ENCODE measurements around the gene SLC38A2. TPM values are rescaled to one million over a fixed set of nuclear protein-coding genes. Genes with fewer than 3 reads are reported as not detected.

The SLC38A2 gene
- total RNA-seq, 2 experiments from 2014 or later: 213 to 222 TPM

DNA sequence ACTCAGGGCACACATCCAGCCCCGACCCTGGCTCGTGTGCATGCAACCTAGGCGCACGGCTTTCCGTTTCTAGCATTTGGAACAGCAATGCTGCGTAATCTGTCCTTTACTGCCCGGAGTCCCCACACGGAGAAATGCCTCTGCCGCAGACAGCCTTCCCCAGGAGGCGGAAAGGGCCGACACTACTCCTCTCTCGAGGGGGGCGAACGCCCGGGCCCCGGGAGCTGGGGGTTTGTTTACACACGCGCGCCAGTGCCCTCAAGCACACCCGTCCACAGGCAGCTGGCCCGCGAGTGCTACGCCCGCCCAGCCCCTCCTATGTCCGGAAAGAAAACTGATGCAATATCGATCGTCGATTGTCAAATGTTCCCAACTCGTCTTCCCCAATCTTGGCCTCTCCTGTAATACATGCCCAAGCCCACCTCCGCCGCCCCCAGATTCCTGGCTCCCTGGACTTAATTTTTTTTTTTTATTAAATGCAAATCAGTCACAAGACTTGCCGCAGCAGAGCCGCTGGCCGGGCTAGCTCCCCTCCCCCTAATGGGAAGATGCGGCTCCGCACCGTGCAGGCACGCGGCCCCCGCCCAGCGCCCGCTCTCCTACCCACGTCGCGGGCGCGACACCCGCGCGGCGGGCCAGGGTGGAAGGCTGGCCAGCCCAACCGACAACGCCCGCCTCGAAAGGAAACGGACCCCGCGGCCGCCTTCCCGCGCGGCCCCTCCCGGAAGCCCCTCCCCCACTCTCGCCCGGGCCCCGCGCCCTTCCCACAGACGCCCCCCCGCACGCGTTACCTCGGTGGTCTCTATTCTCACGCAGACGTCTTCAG, 642 bp downstream of the SLC38A2 start:
- ATAC-seq (ENCODE audit: poor library complexity): peak; percentile 20
- Histone ChIP-seq H3K36me3 (ENCODE audit: insufficient read depth, low read length) (peaks cover 40% of the 10 kb centered on the region), H3K27me3 (ENCODE audit: control insufficient read depth in 1 of 2, insufficient read depth in 2 of 2, low read length in 2 of 2) (no peaks in the 10 kb centered on the region), H3K9me3 (ENCODE audit: control insufficient read depth in 1 of 2, insufficient read depth in 1 of 2, low read length in 2 of 2) (no peaks in the 10 kb centered on the region), H3K27ac (ENCODE audit: low read depth in 1 of 2, low read length in 2 of 2) (peak overlapping the region; percentile 85 to 94), H3K4me3 (ENCODE audit: low read length) (peak overlapping the region; percentile 96), H3K4me1 (ENCODE audit: insufficient read depth, low read length) (peaks cover 35% of the 10 kb centered on the region)
- DNase-seq: peak; percentile 33 to 75 (median 50)
- TF ChIP-seq, protein P1, sequence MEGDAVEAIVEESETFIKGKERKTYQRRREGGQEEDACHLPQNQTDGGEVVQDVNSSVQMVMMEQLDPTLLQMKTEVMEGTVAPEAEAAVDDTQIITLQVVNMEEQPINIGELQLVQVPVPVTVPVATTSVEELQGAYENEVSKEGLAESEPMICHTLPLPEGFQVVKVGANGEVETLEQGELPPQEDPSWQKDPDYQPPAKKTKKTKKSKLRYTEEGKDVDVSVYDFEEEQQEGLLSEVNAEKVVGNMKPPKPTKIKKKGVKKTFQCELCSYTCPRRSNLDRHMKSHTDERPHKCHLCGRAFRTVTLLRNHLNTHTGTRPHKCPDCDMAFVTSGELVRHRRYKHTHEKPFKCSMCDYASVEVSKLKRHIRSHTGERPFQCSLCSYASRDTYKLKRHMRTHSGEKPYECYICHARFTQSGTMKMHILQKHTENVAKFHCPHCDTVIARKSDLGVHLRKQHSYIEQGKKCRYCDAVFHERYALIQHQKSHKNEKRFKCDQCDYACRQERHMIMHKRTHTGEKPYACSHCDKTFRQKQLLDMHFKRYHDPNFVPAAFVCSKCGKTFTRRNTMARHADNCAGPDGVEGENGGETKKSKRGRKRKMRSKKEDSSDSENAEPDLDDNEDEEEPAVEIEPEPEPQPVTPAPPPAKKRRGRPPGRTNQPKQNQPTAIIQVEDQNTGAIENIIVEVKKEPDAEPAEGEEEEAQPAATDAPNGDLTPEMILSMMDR (IDR thresholded peaks at IDR 0.05): no peak
- intact Hi-C loops (cut with DNase I, micrococcal nuclease): loop anchor here (1.0 to 10.0 kb wide), 10 partner anchors 85 to 1983 kb away; partner anchors contain the start of genes ARID2 (in 2 of the 2), SCAF11 (in 1 of the 2), SLC38A1 (in 1 of the 2) and ZNF641 (in 1 of the 2)
- H3K27me3 Mint-ChIP-seq: peaks cover 7% of the 10 kb centered on the region
- H3K4me1 Mint-ChIP-seq (ENCODE audit: low read depth): peaks cover 70% of the 10 kb centered on the region
- peaks cover 60% of the 10 kb centered on the region for H3K36me3 Mint-ChIP-seq (ENCODE audit: low read depth)
- POLR2A ChIA-PET: interaction anchor here (0.5 to 4.2 kb wide), 27 partner anchors 10 to 643 kb away, joined by 3 to 76 read pairs (median 5); partner anchors contain the start of genes SCAF11 and SLC38A1
- peak overlapping the region; percentile 99 for H3K27ac Mint-ChIP-seq
- H3K9me3 Mint-ChIP-seq: no peaks in the 10 kb centered on the region
- peak overlapping the region; percentile 98 for H3K4me3 Mint-ChIP-seq
- CTCF ChIA-PET: interaction anchor here (0.7 to 1.2 kb wide), 4 partner anchors 15 to 381 kb away, joined by 3 to 4 read pairs (median 3); no protein-coding TSS in a partner anchor

DNA sequence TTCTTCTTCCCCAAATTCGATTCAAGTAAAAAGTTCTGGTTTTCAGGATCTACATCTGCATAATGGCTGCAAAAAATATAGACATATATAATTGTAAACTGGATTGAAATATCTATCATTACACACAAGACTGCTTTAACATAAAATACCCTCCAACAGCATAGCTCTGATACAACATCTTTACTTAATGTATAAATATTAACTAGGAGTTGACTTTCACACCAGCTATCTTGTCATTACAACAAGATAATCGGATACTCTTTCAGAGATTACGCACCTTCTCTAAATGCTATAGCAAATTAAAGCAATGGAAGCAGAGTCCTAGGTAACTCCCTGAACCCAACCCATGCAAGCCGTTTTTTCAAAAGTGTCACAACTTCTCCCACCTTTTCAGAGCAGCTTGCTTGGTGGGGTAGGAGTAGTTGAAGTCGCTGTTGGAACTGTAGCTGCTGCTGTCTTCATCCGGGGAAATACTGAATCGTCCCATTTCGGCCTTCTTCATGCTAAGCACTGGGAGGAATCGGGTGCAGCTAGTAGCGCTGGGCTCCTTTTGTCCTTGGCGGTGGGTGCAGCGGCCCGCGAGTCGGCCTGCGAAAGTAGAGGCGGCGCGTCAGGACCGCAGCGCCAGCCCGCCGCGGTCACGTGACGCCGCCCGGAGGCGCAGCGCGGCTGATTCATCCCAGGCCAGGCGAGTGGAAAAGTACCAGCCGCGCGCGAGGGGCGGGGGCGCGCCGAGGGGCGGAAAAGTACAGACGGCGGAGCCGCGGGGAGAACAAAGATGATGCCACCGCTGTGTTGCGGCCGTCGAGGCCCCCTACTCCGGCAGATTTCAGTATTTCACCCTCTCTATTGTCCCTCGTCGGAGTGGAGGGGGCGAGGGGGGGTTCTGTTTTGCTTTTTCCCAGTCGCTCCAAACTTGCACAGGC, 1.5 kb downstream of the SLC38A2 start:
- peaks cover 35% of the 10 kb centered on the region for H3K4me1 ChIP-seq (ENCODE audit: insufficient read depth, low read length)
- peaks cover 49% of the 10 kb centered on the region for H3K36me3 ChIP-seq (ENCODE audit: insufficient read depth, low read length)
- Mint-ChIP-seq H3K4me3 (peak overlapping the region; percentile 98), H3K36me3 (ENCODE audit: low read depth) (peaks cover 69% of the 10 kb centered on the region), H3K4me1 (ENCODE audit: low read depth) (peaks cover 74% of the 10 kb centered on the region), H3K27ac (peak overlapping the region; percentile 99), H3K9me3 (no peaks in the 10 kb centered on the region), H3K27me3 (peaks cover 7% of the 10 kb centered on the region)
- ATAC-seq (ENCODE audit: poor library complexity) (peak; percentile 45), DNase-seq (peak; percentile 79 to 97 (median 90))
- H3K9me3 ChIP-seq (ENCODE audit: control insufficient read depth in 1 of 2, insufficient read depth in 1 of 2, low read length in 2 of 2): no peaks in the 10 kb centered on the region
- POLR2A ChIA-PET: interaction anchor here (0.6 to 4.2 kb wide), 20 partner anchors 9 to 1033 kb away, joined by 3 to 76 read pairs (median 6); partner anchors contain the start of genes SCAF11 and SLC38A1
- H3K27me3 ChIP-seq (ENCODE audit: control insufficient read depth in 1 of 2, insufficient read depth in 2 of 2, low read length in 2 of 2): no peaks in the 10 kb centered on the region
- peak overlapping the region; percentile 85 to 94 for H3K27ac ChIP-seq (ENCODE audit: low read depth in 1 of 2, low read length in 2 of 2)
- intact Hi-C loops (cut with DNase I, micrococcal nuclease): loop anchor here (5.0 to 10.0 kb wide), 7 partner anchors 86 to 1984 kb away; partner anchors contain the start of genes ARID2 (in 2 of the 2) and ZNF641 (in 1 of the 2)
- TF ChIP-seq, protein P1 (IDR thresholded peaks at IDR 0.05): no peak
- CTCF ChIA-PET: interaction anchor here (0.6 to 1.3 kb wide), 8 partner anchors 8 to 1028 kb away, joined by 3 to 4 read pairs (median 3); no protein-coding TSS in a partner anchor
- peak overlapping the region; percentile 96 for H3K4me3 ChIP-seq (ENCODE audit: low read length)

DNA sequence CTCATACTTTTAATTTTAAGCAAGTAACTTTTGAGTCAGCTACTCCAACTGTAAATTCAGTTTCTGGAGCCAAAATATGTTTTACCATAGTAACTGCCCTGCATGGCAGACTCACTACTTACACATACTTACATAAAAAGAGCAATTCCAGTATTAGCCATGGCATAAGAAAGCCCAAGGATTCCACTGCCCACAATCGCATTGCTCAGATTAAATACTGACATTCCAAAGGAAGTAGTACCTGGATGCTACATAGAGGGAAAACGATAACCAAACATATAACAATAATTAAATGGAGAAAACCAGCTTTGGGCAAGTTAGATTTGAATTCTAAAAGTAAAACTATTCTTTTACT, 2.2 kb downstream of the SLC38A2 start:
- peaks cover 35% of the 10 kb centered on the region for H3K4me1 ChIP-seq (ENCODE audit: insufficient read depth, low read length)
- POLR2A ChIA-PET: interaction anchor here (0.6 to 4.2 kb wide), 11 partner anchors 11 to 845 kb away, joined by 3 to 76 read pairs (median 15); partner anchors contain the start of genes SCAF11 and SLC38A1
- CTCF ChIA-PET: interaction anchor here (0.8 to 1.3 kb wide), 4 partner anchors 9 to 291 kb away, joined by 3 to 4 read pairs (median 3); no protein-coding TSS in a partner anchor
- peak overlapping the region; percentile 98 for H3K4me3 Mint-ChIP-seq
- peaks cover 81% of the 10 kb centered on the region for H3K4me1 Mint-ChIP-seq (ENCODE audit: low read depth)
- peaks cover 56% of the 10 kb centered on the region for H3K36me3 ChIP-seq (ENCODE audit: insufficient read depth, low read length)
- no peaks in the 10 kb centered on the region for H3K9me3 Mint-ChIP-seq
- peaks cover 7% of the 10 kb centered on the region for H3K27me3 Mint-ChIP-seq
- H3K9me3 ChIP-seq (ENCODE audit: control insufficient read depth in 1 of 2, insufficient read depth in 1 of 2, low read length in 2 of 2): no peaks in the 10 kb centered on the region
- intact Hi-C loops (cut with DNase I, micrococcal nuclease): loop anchor here (5.0 to 10.0 kb wide), 7 partner anchors 87 to 1984 kb away; partner anchors contain the start of genes ARID2 (in 2 of the 2) and ZNF641 (in 1 of the 2)
- H3K27ac Mint-ChIP-seq: peak overlapping the region; percentile 99
- no peak for ATAC-seq (ENCODE audit: poor library complexity)
- no peaks in the 10 kb centered on the region for H3K27me3 ChIP-seq (ENCODE audit: control insufficient read depth in 1 of 2, insufficient read depth in 2 of 2, low read length in 2 of 2)
- TF ChIP-seq, protein P1 (IDR thresholded peaks at IDR 0.05): no peak
- peak overlapping the region; percentile 96 for H3K4me3 ChIP-seq (ENCODE audit: low read length)
- H3K36me3 Mint-ChIP-seq (ENCODE audit: low read depth): peaks cover 76% of the 10 kb centered on the region
- no peak for DNase-seq
- H3K27ac ChIP-seq (ENCODE audit: low read depth in 1 of 2, low read length in 2 of 2): no peak overlapping the region

Measured in CD4-positive, alpha-beta T cell (primary cell).